Measurements from ENCODE around the gene UVRAG.

DNA sequence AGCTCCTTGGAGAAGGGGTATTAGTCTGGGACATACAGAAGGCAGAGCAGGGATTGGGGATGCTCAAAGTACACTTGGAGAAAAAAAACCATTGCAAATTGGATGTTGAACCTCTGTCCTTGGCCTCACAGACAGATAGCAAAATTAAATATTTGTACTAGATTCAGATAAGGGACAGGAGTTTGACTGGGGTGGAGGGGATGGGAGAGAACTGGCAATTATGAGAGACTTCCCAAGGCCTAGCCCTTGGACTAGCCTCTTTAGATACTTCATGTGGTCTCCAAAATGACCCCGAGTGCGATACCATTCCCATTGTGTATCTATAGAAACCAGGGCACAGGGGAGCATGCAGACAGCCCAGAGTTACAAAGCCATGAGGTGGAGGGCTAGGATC, 30.9 kb upstream of the UVRAG start:
- TF ChIP-seq CTCF (IDR thresholded peaks at IDR 0.05; ENCODE audit: low read length) = no peak
- TF ChIP-seq EZH2 (optimal IDR thresholded peaks at IDR 0.05; ENCODE audit: low read depth, low read length) = no peak
- no peak for TF ChIP-seq EZH2phosphoT487 (IDR thresholded peaks at IDR 0.05; ENCODE audit: low read length)
